ENCODE measurements around the gene NKIRAS1. TPM values are rescaled to one million over a fixed set of nuclear protein-coding genes. Genes with fewer than 3 reads are reported as not detected.
"Not testable (repeated sequence)": the region's sequence is repeated elsewhere in the genome, so short reads cannot be mapped to it uniquely, and the experiment has no call there.

Gene NKIRAS1
- total RNA-seq, 2 experiments from 2014 or later, result 3.8 to 4.9 TPM

- H3K9me3 Mint-ChIP-seq, result no peaks in the 10 kb centered on the region
- H3K36me3 Mint-ChIP-seq, result peaks cover 1% of the 10 kb centered on the region
- ATAC-seq (ENCODE audit: low read depth) (no peak), DNase-seq (no peak)
- H3K4me1 Mint-ChIP-seq, result peaks cover 7% of the 10 kb centered on the region
- H3K27ac Mint-ChIP-seq, result no peak overlapping the region
- H3K4me3 Mint-ChIP-seq, result no peak overlapping the region
- POLR2A ChIA-PET, result interaction anchor here (1.7 kb wide), 1 partner anchor 15 kb away, joined by 5 read pairs; the partner anchor contains the start of genes NKIRAS1 and RPL15
- peaks cover 9% of the 10 kb centered on the region for H3K27me3 Mint-ChIP-seq
These were observed 15.8 kb upstream of the NKIRAS1 start for GRCh38 chr3:23932571-23932970.

DNA sequence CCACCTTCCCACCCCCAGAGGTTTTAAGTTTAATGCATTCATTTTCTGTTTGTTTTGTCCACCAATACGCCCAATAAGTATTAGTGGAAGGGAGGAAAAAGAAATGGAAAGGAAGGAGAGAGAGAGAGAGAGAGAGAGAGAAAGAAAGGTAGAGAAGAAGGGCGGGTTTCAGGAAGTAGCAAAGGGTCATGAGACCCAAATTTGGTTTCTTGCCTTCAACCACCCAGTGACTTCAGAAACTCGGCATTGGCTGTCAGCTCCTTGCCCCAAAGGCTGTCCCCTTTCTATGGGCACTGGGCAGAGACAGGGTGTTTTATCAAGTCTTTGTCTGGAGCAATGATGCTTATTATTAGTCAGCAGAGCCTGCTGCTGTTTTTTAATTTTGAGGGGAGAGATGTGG lies 14.8 kb upstream of the NKIRAS1 start:
- peaks cover 1% of the 10 kb centered on the region for H3K36me3 Mint-ChIP-seq
- H3K27ac Mint-ChIP-seq, result no peak overlapping the region
- no peaks in the 10 kb centered on the region for H3K9me3 Mint-ChIP-seq
- peaks cover 3% of the 10 kb centered on the region for H3K27me3 Mint-ChIP-seq
- H3K4me1 Mint-ChIP-seq, result peaks cover 7% of the 10 kb centered on the region
- ATAC-seq (ENCODE audit: low read depth) (no peak), DNase-seq (no peak)
- H3K4me3 Mint-ChIP-seq, result no peak overlapping the region
- POLR2A ChIA-PET, result no interaction called here

DNA sequence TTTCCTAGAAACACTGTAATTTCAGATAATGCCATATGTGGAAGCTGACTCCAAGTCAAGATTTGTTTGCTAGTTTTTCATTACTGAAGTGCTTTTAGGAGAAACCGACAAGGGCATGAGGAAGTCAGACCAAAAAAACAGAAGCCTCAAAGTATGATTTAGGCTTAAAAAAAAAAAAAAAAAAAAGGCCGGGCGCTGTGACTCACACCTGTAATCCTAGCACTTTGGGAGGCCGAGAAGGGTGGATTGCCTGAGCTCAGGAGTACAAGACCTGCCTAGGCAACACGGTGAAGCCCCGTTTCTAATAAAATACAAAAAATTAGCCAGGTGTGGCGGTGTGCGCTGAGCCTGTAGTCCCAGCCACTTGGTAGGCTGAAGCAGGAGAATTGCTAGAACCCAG lies 11.7 kb upstream of the NKIRAS1 start:
- no peak for ATAC-seq (ENCODE audit: low read depth)
- Mint-ChIP-seq H3K27ac (no peak overlapping the region), H3K36me3 (peaks cover 3% of the 10 kb centered on the region), H3K27me3 (peaks cover 3% of the 10 kb centered on the region), H3K9me3 (no peaks in the 10 kb centered on the region), H3K4me3 (no peak overlapping the region), H3K4me1 (peaks cover 7% of the 10 kb centered on the region)
- POLR2A ChIA-PET, result interaction anchor here (4.1 kb wide), 1 partner anchor 11 kb away, joined by 17 read pairs; the partner anchor contains the start of genes NKIRAS1 and RPL15
- no peak for DNase-seq

GRCh38 chr3:23926736-23927135 lies 9.9 kb upstream of the NKIRAS1 start:
- DNase-seq (no peak), ATAC-seq (ENCODE audit: low read depth) (no peak)
- Mint-ChIP-seq H3K36me3 (peaks cover 3% of the 10 kb centered on the region), H3K4me1 (peaks cover 6% of the 10 kb centered on the region), H3K9me3 (no peaks in the 10 kb centered on the region), H3K27ac (no peak overlapping the region), H3K27me3 (peaks cover 3% of the 10 kb centered on the region), H3K4me3 (no peak overlapping the region)
- POLR2A ChIA-PET, result interaction anchor here (4.1 kb wide), 1 partner anchor 10 kb away, joined by 17 read pairs; the partner anchor contains the start of genes NKIRAS1 and RPL15

- no peak for DNase-seq
- H3K36me3 Mint-ChIP-seq, result peaks cover 3% of the 10 kb centered on the region
- POLR2A ChIA-PET, result interaction anchor here (4.1 kb wide), 1 partner anchor 9 kb away, joined by 17 read pairs; the partner anchor contains the start of genes NKIRAS1 and RPL15
- ATAC-seq (ENCODE audit: low read depth), result no peak
- H3K4me3 Mint-ChIP-seq, result no peak overlapping the region
- no peak overlapping the region for H3K27ac Mint-ChIP-seq
- H3K4me1 Mint-ChIP-seq, result peaks cover 2% of the 10 kb centered on the region
- H3K27me3 Mint-ChIP-seq, result peaks cover 3% of the 10 kb centered on the region
- no peaks in the 10 kb centered on the region for H3K9me3 Mint-ChIP-seq
These were observed 9.5 kb upstream of the NKIRAS1 start for GRCh38 chr3:23926246-23926645.

GRCh38 chr3:23923786-23924185 lies 7.0 kb upstream of the NKIRAS1 start:
- no peak for DNase-seq
- H3K27me3 Mint-ChIP-seq, result no peaks in the 10 kb centered on the region
- POLR2A ChIA-PET, result no interaction called here
- H3K36me3 Mint-ChIP-seq, result peaks cover 17% of the 10 kb centered on the region
- no peak overlapping the region for H3K4me3 Mint-ChIP-seq
- no peak overlapping the region for H3K27ac Mint-ChIP-seq
- H3K4me1 Mint-ChIP-seq, result peaks cover 14% of the 10 kb centered on the region
- no peak for ATAC-seq (ENCODE audit: low read depth)
- H3K9me3 Mint-ChIP-seq, result no peaks in the 10 kb centered on the region

GRCh38 chr3:23921052-23921511 lies 4.3 kb upstream of the NKIRAS1 start:
- ATAC-seq (ENCODE audit: low read depth) (no peak), DNase-seq (no peak)
- Mint-ChIP-seq H3K9me3 (no peaks in the 10 kb centered on the region), H3K4me1 (peaks cover 21% of the 10 kb centered on the region), H3K36me3 (peaks cover 27% of the 10 kb centered on the region), H3K4me3 (no peak overlapping the region), H3K27ac (no peak overlapping the region), H3K27me3 (no peaks in the 10 kb centered on the region)
- POLR2A ChIA-PET, result interaction anchor here (0.7 kb wide), 1 partner anchor 109 kb away, joined by 3 read pairs; no protein-coding TSS in a partner anchor

DNA sequence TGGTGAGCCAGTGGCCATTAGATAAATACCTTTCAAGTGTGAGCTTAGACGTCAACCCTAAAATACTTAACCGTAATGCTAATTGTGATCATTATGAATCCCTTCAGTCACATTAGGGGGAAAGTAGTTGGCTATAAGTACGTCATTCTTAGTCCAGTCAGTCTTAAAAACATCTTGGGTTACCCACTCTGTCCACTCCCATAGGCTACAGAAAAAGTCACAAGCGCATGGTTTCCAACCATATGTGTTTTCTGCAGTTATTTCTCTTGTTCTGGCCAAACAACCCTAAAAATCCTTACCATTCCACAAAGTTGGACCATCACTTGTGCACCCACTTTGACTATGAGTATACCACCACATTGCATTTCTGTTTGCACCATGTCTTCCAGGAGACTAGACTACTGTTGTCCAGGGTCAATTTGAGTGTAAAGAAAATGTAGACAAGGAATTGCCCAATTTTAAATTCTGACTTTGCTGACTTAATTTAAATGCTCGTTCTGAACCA lies 3.4 kb upstream of the NKIRAS1 start:
- Mint-ChIP-seq H3K36me3 (peaks cover 30% of the 10 kb centered on the region), H3K4me3 (peak overlapping the region; percentile 13), H3K27me3 (no peaks in the 10 kb centered on the region), H3K4me1 (peaks cover 27% of the 10 kb centered on the region), H3K9me3 (no peaks in the 10 kb centered on the region), H3K27ac (peak overlapping the region; percentile 21)
- DNase-seq (no peak), ATAC-seq (ENCODE audit: low read depth) (no peak)
- POLR2A ChIA-PET, result no interaction called here

- Mint-ChIP-seq H3K27ac (no peak overlapping the region), H3K4me3 (peak overlapping the region; percentile 87), H3K4me1 (peaks cover 29% of the 10 kb centered on the region), H3K36me3 (peaks cover 30% of the 10 kb centered on the region), H3K27me3 (no peaks in the 10 kb centered on the region), H3K9me3 (no peaks in the 10 kb centered on the region)
- POLR2A ChIA-PET, result interaction anchor here (0.6 kb wide), 1 partner anchor 34 kb away, joined by 3 read pairs; no protein-coding TSS in a partner anchor
- DNase-seq (no peak), ATAC-seq (ENCODE audit: low read depth) (no peak)
These were observed 2.8 kb upstream of the NKIRAS1 start for GRCh38 chr3:23919628-23920027.

- H3K27me3 Mint-ChIP-seq; DNase-seq; H3K9me3 Mint-ChIP-seq; ATAC-seq (ENCODE audit: low read depth): not testable (repeated sequence)
- peak overlapping the region; percentile 87 for H3K4me3 Mint-ChIP-seq
- POLR2A ChIA-PET, result interaction anchor here (0.6 to 3.3 kb wide), 8 partner anchors 9 to 109 kb away, joined by 3 to 45 read pairs (median 18); no protein-coding TSS in a partner anchor
- H3K4me1 Mint-ChIP-seq, result peaks cover 34% of the 10 kb centered on the region
- peaks cover 30% of the 10 kb centered on the region for H3K36me3 Mint-ChIP-seq
- H3K27ac Mint-ChIP-seq, result peak overlapping the region; percentile 97
These were observed 1.5 kb upstream of the NKIRAS1 start for GRCh38 chr3:23918331-23918730.

- POLR2A ChIA-PET, result interaction anchor here (0.6 to 3.3 kb wide), 20 partner anchors 8 to 711 kb away, joined by 3 to 45 read pairs (median 6); no protein-coding TSS in a partner anchor
- peak overlapping the region; percentile 87 for H3K4me3 Mint-ChIP-seq
- not testable (repeated sequence) for ATAC-seq (ENCODE audit: low read depth); H3K9me3 Mint-ChIP-seq; H3K27me3 Mint-ChIP-seq; DNase-seq
- peaks cover 34% of the 10 kb centered on the region for H3K4me1 Mint-ChIP-seq
- peak overlapping the region; percentile 97 for H3K27ac Mint-ChIP-seq
- peaks cover 30% of the 10 kb centered on the region for H3K36me3 Mint-ChIP-seq
These were observed 1.0 kb upstream of the NKIRAS1 start for GRCh38 chr3:23917679-23918303.

- Mint-ChIP-seq H3K27me3 (no peaks in the 10 kb centered on the region), H3K4me3 (peak overlapping the region; percentile 87), H3K36me3 (peaks cover 32% of the 10 kb centered on the region), H3K4me1 (peaks cover 35% of the 10 kb centered on the region), H3K9me3 (no peaks in the 10 kb centered on the region), H3K27ac (peak overlapping the region; percentile 97)
- no peak for DNase-seq
- POLR2A ChIA-PET, result interaction anchor here (0.6 to 3.3 kb wide), 26 partner anchors 10 to 1867 kb away, joined by 3 to 45 read pairs (median 6); partner anchors contain the start of gene NGLY1
- peak; percentile 44 for ATAC-seq (ENCODE audit: low read depth)
These were observed 471 bp downstream of the NKIRAS1 start for GRCh38 chr3:23916152-23916885.

DNA sequence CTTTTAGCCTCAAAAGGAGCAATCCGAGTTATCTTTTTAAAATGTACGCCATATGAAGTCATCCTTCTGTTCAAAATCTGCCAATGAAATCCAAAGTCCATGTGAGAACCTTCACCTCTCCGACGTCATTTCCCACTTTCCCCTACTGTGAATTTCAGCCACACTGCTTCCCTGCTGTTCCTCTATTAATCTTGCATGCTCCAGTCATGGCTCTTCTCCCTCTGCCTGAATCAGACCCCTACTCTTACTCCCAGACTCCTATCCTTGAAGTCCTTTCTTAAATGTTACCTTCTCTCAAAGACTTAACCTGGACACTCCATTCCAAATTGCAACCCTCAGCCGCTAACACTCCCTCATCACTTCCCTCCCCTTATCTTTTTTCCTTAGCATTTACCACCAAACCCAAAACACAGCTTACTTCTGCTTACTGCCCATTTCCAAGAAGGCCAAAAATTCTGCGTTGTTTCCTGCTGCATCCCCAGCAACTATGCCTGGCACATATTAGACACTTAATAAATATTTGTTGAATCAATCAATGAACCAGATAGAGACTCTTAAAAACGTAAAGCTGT lies 1.2 kb downstream of the NKIRAS1 start:
- POLR2A ChIA-PET, result interaction anchor here (1.3 to 3.3 kb wide), 6 partner anchors 26 to 81 kb away, joined by 3 to 45 read pairs (median 18); no protein-coding TSS in a partner anchor
- Mint-ChIP-seq H3K4me3 (peak overlapping the region; percentile 87), H3K27ac (no peak overlapping the region), H3K36me3 (peaks cover 32% of the 10 kb centered on the region), H3K4me1 (peaks cover 35% of the 10 kb centered on the region), H3K9me3 (no peaks in the 10 kb centered on the region), H3K27me3 (no peaks in the 10 kb centered on the region)
- ATAC-seq (ENCODE audit: low read depth) (no peak), DNase-seq (no peak)

Measured in activated naive CD8-positive, alpha-beta T cell treated with anti-CD3 and anti-CD28 coated beads, Interleukin-2, amount 10 ng/mL, durations not matched to agents 7 days and 5 days (primary cell).